K562 (cell line): ENCODE results near the gene ZNF331. TPM values are rescaled to one million over a fixed set of nuclear protein-coding genes. Genes with fewer than 3 reads are reported as not detected.

Source experiments
- C11orf30 ChIP-seq: fragments of 450-650 bp; IDR thresholded peaks from 2 replicates; pipeline ENCODE4 v1.6.1; 2016; ENCODE audit warnings: low read depth, mild to moderate bottlenecking
- ETS2 ChIP-seq: IDR thresholded peaks from 2 replicates; pipeline ENCODE4 v1.6.1; 2016; ENCODE audit warnings: borderline replicate concordance, missing genetic modification characterization, mild to moderate bottlenecking, moderate library complexity, missing compliant biosample characterization; ENCODE audit not compliant: poor library complexity, severe bottlenecking
- FUS ChIP-seq: fragments of 200-400 bp; formaldehyde crosslinking; optimal IDR thresholded peaks from 2 replicates; pipeline ENCODE3; 2017; ENCODE audit warnings: low read depth, low read length
- KLF1 ChIP-seq: fragments of 450-650 bp; IDR thresholded peaks from 2 replicates; pipeline ENCODE4 v1.6.1; 2016; ENCODE audit warnings: missing genetic modification characterization, missing compliant biosample characterization
- L3MBTL2 ChIP-seq: fragments of 450-650 bp; IDR thresholded peaks from 2 replicates; pipeline ENCODE4 v1.6.1; 2016; ENCODE audit warnings: mild to moderate bottlenecking, moderate library complexity
- MED1 ChIP-seq: sonication (generic); formaldehyde crosslinking; IDR thresholded peaks from 2 replicates; pipeline ENCODE4 v1.8.1; 2023; ENCODE audit warnings: missing genetic modification reagents, borderline replicate concordance
- OTX1 ChIP-seq: fragments of 450-650 bp; formaldehyde crosslinking; IDR thresholded peaks from 2 replicates; pipeline ENCODE4 v1.4.0; 2022; ENCODE audit warnings: mild to moderate bottlenecking
- PRMT5 ChIP-seq: sonication (generic); formaldehyde crosslinking; IDR thresholded peaks from 2 replicates; pipeline ENCODE4 v1.5.0; 2020; ENCODE audit warnings: missing genetic modification reagents
- PTRF ChIP-seq: fragments of 450-650 bp; IDR thresholded peaks from 2 replicates; pipeline ENCODE4 v1.6.1; 2016; ENCODE audit warnings: mild to moderate bottlenecking, missing genetic modification characterization, missing compliant biosample characterization
- RB1 ChIP-seq: fragments of 450-650 bp; IDR thresholded peaks from 2 replicates; pipeline ENCODE4 v1.6.1; 2017; ENCODE audit warnings: low read depth, mild to moderate bottlenecking
- RBM25 ChIP-seq: fragments of 200-400 bp; formaldehyde crosslinking; IDR thresholded peaks from 2 replicates; pipeline ENCODE4 v1.6.1; 2018; ENCODE audit warnings: low read length, low read depth, moderate library complexity; ENCODE audit not compliant: severe bottlenecking
- SMAD3 ChIP-seq: fragments of 450-650 bp; formaldehyde crosslinking; conservative IDR thresholded peaks from 2 replicates; pipeline ENCODE4 v1.4.0; 2020; ENCODE audit warnings: mild to moderate bottlenecking
- TAF7 ChIP-seq: fragments of 450-650 bp; IDR thresholded peaks from 2 replicates; pipeline ENCODE4 v1.6.1; 2016; ENCODE audit warnings: missing genetic modification characterization, missing compliant biosample characterization
- TBL1XR1 ChIP-seq, 2 experiments: IDR thresholded peaks; 2 replicates each; pipeline ENCODE4 v1.6.1; 2012; ENCODE audit warnings: improper control_type of control experiment in 2 of 2, low read length in 2 of 2, mild to moderate bottlenecking in 1 of 2
- ZKSCAN8 ChIP-seq: fragments of 200-800 bp; sonication (Bioruptor generic); IDR thresholded peaks from 2 replicates; pipeline ENCODE4 v1.6.1; 2016; ENCODE audit warnings: missing genetic modification characterization, missing compliant biosample characterization
- ZNF121 ChIP-seq: sonication (generic); formaldehyde crosslinking; conservative IDR thresholded peaks from 2 replicates; pipeline ENCODE4 v1.8.0; 2022; ENCODE audit warnings: missing genetic modification reagents
- ZNF232 ChIP-seq: sonication (generic); formaldehyde crosslinking; IDR thresholded peaks from 2 replicates; pipeline ENCODE4 v1.8.0; 2022; ENCODE audit warnings: mild to moderate bottlenecking, missing genetic modification reagents
- ZNF347 ChIP-seq: fragments of 450-650 bp; formaldehyde crosslinking; IDR thresholded peaks from 2 replicates; pipeline ENCODE4 v1.4.0; 2020; ENCODE audit warnings: low read depth, mild to moderate bottlenecking, moderate library complexity
- ZNF41 ChIP-seq: fragments of 250-450 bp; sonication (Bioruptor Pico); conservative IDR thresholded peaks from 2 replicates; pipeline ENCODE4 v1.4.0; 2020; ENCODE audit warnings: mild to moderate bottlenecking
- ZNF699 ChIP-seq: fragments of 250-450 bp; sonication (Bioruptor Pico); IDR thresholded peaks from 2 replicates; pipeline ENCODE4 v1.8.0; 2021; ENCODE audit warnings: mild to moderate bottlenecking, moderate library complexity; ENCODE audit not compliant: insufficient replicate concordance
- polyA plus RNA-seq, 8 experiments: library from polyadenylated mRNA; depleted of rRNA in 4 of 8; stranded (reverse) in 5 of 8; unstranded in 3 of 8; fragments of >200 nt; fragmentation: Nextera tagmentation in 2 of 8; fragmentation: Illumina TruSeq in 1 of 8; extraction: Ambion mirVana in 2 of 8; extraction: Trizol in 1 of 8; gene quantifications; 2 replicates each; pipeline versions ENCODE4 v1.2.1 to v1.2.3, GENCODE V29; 2011 to 2014; ENCODE audit warnings: inconsistent platforms in 1 of 8, missing spikeins in 1 of 8
- total RNA-seq, 7 experiments: library from RNA; depleted of rRNA in 6 of 7; stranded (reverse); fragments of >200 nt in 6 of 7; fragmentation: Illumina TruSeq in 2 of 7; extraction: Trizol in 2 of 7; gene quantifications; 2 replicates each; pipeline versions ENCODE4 v1.2.1 to v1.2.3, GENCODE V29; 2011 to 2021; ENCODE audit warnings: low replicate concordance in 1 of 7
- TF ChIP-seq, protein P1 (sequence below): fragments of 200-800 bp; sonication (Bioruptor generic); IDR thresholded peaks from 2 replicates; pipeline ENCODE4 v1.6.1; 2017; ENCODE audit warnings: missing genetic modification characterization, missing compliant biosample characterization

The ZNF331 gene
- total and polyA plus RNA-seq, 9 of the 15 experiments (the other 6 are each of a cell fraction or from before 2014, with no cell fraction given): 0.23 to 2.7 (median 0.76) TPM

DNA sequence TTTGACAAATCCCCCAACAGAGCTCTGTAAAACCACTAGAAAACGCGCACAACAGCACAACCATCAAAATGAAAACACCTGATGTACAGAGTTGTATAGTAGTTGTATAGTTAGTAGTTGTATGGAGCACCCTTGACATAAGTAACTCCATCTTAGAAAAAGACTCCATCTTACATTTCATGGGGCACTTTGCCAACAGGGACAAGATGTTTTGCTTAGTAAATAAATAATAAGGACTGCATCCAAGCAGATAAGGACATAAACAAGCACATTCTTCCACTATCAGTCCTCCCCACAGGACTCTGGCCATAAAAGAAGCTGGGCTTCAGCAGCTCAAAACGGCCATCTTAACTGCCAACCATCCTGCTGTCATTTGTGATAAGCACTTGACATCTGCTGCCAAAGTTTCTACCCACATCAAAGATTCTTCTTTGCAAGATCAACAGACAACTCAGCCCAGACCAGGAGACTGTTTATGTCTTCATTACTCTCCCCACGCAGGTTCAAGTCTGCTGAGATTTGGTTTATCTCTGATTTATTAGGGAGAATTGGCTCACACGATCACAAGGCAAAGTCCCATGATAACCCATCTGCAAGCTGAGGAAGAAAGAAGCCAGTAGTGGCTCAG, 20.7 kb upstream of the ZNF331 start (continued):
- TF ChIP-seq RBM25 (no peak), ZNF121 (no peak), ZNF232 (CRISPR knock-in tag) (no peak), FUS (no peak), KLF1 (no peak), ZNF699 (CRISPR knock-in tag) (peak; percentile 91), SMAD3 (CRISPR knock-in tag) (peak; percentile 97), OTX1 (CRISPR knock-in tag) (no peak), ZKSCAN8 (peak; percentile 88; the same call in 1 of the 2 replicates), ZNF41 (CRISPR knock-in tag) (peak; percentile 95), ETS2 (tag) (no peak), TAF7 (tag) (no peak), PTRF (peak; percentile 83), C11orf30 (no peak), MED1 (no peak), TBL1XR1 (IDR thresholded peaks at IDR 0.05; ENCODE audit: low read length in 2 of 2) (no peak), ZNF347 (CRISPR knock-in tag) (no peak), PRMT5 (CRISPR knock-in tag) (no peak), L3MBTL2 (no peak), RB1 (no peak)
- TF ChIP-seq, protein P1, sequence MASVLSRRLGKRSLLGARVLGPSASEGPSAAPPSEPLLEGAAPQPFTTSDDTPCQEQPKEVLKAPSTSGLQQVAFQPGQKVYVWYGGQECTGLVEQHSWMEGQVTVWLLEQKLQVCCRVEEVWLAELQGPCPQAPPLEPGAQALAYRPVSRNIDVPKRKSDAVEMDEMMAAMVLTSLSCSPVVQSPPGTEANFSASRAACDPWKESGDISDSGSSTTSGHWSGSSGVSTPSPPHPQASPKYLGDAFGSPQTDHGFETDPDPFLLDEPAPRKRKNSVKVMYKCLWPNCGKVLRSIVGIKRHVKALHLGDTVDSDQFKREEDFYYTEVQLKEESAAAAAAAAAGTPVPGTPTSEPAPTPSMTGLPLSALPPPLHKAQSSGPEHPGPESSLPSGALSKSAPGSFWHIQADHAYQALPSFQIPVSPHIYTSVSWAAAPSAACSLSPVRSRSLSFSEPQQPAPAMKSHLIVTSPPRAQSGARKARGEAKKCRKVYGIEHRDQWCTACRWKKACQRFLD (CRISPR knock-in tag): peak; percentile 99
